Mesenteric fat pad (tissue), 1 donor: ENCODE data around the gene CDC25B. TPM values are rescaled to one million over a fixed set of nuclear protein-coding genes. Genes with fewer than 3 reads are reported as not detected.
"Not testable (repeated sequence)": the region's sequence is repeated elsewhere in the genome, so short reads cannot be mapped to it uniquely, and the experiment has no call there.

Experiments used
- DNase-seq: peaks from one replicate; pipeline ENCODE4 v3.0.0-alpha.2; 2020; ENCODE audit warnings: low spot score
- total RNA-seq: library from RNA; stranded (reverse); fragmentation: NEBNext Ultra II Directional; extraction: Animal tissue kit (Norgen Biotek cat#: 25700); gene quantifications from one replicate; pipeline ENCODE4 v1.2.1, GENCODE V29; 2021
- donor health status: DM: yes; HTN: yes; CAD: no.

The CDC25B gene
- total RNA-seq, 1 donor from 2014 or later, result 18.0 TPM

DNA sequence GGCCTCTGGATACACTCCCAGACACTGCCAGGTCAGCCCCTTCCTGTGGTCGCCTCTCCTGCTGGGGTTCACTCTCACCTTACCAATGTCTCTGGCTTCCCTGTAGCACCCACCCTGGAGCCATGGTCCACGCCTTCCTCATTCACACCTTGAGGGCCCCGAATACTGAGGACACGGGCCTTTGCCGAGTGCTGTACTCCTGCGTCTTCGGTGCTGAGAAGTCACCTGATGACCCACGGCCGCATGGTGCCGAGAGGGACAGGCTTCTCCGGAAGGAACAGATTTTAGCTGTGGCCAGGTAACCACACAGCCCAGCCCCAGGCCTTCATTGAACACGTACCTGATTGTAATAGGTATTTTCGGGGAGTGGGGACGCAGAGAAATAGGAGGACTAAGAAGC, 25.9 kb downstream of the CDC25B start:
- no peak for DNase-seq

DNA sequence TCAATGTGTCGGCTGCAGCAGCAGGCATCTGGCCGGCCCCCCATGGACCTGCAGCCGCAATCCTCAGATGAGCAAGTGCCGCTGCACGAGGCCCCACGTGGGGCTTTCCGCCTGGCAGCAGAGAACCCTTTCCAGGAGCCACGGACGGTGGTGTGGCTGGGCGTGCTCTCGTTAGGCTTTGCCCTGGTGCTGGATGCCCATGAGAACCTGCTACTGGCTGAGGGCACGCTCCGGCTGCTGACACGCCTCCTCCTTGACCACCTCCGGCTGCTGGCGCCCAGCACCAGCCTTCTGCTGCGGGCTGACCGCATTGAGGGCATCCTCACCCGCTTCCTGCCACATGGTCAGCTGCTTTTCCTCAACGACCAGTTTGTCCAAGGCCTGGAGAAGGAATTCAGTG, 27.8 kb downstream of the CDC25B start:
- no peak for DNase-seq

GRCh38 chr20:3825526-3825925, 29.4 kb downstream of the CDC25B start:
- DNase-seq, result no peak

DNA sequence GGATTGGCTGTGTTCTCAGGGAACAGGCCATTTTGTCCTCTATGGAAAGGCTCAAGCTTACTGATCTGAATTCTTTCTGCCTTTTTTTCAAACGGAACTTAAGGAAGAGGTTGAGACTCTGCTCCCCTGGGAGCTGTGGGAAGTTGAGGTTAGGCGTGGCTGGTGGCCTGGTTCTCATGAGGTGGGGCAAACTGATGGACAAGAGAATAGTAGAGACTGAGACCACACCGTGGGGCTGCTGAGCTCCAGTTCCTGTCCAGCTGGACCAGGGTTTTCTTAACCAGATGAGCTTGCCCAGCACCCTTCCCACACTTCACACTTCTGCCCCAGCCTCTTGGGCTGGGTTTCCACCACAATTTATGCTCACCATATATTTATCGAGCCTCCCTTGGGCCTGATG, 30.3 kb downstream of the CDC25B start:
- no peak for DNase-seq

GRCh38 chr20:3828798-3829197, 32.7 kb downstream of the CDC25B start:
- no peak for DNase-seq

GRCh38 chr20:3829891-3830290, 33.8 kb downstream of the CDC25B start:
- DNase-seq, result not testable (repeated sequence)

GRCh38 chr20:3836132-3836531, 40.0 kb downstream of the CDC25B start:
- no peak for DNase-seq

DNA sequence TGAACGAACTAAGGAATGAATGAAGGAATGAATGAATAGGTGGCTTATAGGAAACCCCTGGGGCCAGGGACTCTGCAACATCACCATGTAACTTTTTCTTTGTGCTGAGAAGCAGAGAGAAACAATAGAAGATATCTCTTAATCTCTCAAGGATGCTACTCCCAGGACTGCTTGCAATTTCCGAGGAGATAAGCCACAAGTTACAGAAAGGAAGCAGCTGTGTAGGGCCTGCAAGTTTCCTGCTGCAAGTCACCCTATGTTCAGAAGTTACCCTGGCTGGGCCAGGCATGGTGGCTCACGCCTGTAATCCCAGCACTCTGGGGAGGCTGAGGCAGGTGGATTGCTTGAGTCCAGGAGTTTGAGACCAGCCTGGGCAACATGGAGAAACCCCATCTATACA, 43.2 kb downstream of the CDC25B start:
- DNase-seq, result no peak

DNA sequence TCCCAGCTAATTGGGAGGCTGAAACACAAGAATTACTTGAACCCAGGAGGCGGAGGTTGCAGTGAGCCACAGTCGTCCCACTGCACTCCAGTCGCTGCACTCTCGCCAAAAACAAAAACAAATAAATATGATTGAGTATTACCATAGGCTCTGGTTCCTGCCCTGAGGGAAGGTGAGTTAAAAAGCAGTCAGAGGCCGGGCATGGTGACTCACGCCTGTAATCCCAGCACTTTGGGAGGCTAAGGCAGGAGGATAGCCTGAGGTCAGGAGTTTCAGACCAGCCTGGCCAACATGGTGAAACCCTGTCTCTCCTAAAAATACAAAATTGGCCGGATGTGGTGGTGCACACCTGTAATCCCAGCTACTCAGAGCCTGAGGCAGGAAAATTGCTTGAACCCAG, 44.1 kb downstream of the CDC25B start:
- not testable (repeated sequence) for DNase-seq

DNA sequence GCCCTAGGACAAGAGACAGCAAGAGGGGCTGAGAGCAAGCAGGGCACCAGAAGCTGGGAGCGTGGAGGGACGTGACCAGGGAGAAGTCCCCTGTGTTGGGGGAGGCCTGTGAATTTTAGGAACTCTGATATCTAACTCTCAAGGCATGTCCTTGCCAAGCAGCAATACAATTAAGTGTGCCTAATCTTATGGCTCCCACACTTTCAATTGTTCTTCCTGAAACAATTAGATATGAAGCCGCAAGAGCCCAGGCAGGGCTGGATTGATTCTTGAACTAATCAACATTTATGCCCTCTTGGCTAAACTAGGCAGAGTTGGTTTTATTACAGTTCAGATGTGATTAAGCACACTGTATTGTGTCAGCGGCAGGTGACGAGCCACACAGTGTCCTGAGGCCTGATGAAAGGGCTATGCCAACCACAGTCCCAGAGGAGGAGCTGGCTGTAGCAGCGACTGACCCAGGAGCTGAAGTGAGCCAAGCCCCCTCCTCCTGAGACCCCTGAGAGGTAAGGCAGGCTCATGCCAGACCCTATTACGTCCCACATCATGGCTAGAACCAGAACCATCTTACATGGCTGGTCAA, 46.3 kb downstream of the CDC25B start:
- DNase-seq, result no peak

GRCh38 chr20:3843490-3843889, 47.4 kb downstream of the CDC25B start:
- no peak for DNase-seq

GRCh38 chr20:3843990-3844619, 48.0 kb downstream of the CDC25B start:
- DNase-seq, result not testable (repeated sequence)

GRCh38 chr20:3846378-3846739, 50.2 kb downstream of the CDC25B start:
- no peak for DNase-seq

- DNase-seq, result peak; percentile 98
These were observed 50.8 kb downstream of the CDC25B start, which contains the start of gene MAVS for GRCh38 chr20:3846740-3847428. Gene MAVS (plus strand): TSS chr20:3846834. CDS start chr20:3854625, 7,791 bp downstream.

GRCh38 chr20:3847429-3847940, 51.4 kb downstream of the CDC25B start:
- DNase-seq, result no peak

DNA sequence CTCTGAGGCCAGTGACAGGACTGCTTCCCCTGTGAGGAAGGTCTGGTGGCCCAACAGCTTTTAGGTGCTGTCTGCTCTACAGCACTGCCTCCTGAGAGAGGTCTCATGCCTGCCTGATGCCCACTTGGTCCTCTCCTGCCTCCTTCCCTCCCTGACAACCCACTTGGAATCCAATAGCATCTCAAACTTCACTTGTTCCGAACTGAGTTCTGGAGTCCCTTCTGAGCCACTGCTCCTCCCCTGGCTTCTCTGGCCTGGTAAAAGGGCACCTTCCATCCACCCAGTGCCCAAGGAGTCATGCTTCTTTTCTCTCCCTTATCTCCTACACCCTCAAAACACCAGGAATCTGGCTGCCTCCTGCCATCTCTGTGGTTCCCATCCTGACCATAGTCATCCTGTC, 52.5 kb downstream of the CDC25B start:
- no peak for DNase-seq

- DNase-seq, result no peak
These were observed 58.4 kb downstream of the CDC25B start for GRCh38 chr20:3854462-3854871.

Other genes starting within 250 kb of the CDC25B start
- gene GFRA4, start 132.9 kb upstream of the CDC25B start, total RNA-seq, result not detected
- gene ADAM33, start 114.3 kb upstream of the CDC25B start, total RNA-seq, result 30.7 TPM
- gene SIGLEC1, start 83.7 kb upstream of the CDC25B start, total RNA-seq, result 45.1 TPM
- 28.0 TPM for gene HSPA12B, start 63.6 kb upstream of the CDC25B start, total RNA-seq
- 37.5 TPM for gene ADISSP, start 28.6 kb upstream of the CDC25B start, total RNA-seq
- not detected for gene SPEF1, start 14.9 kb upstream of the CDC25B start, total RNA-seq
- 97.3 TPM for gene CENPB, start 9.6 kb upstream of the CDC25B start, total RNA-seq
- gene AP5S1, start 24.2 kb downstream of the CDC25B start, total RNA-seq, result 13.2 TPM
- 43.5 TPM for gene MAVS, start 50.5 kb downstream of the CDC25B start, total RNA-seq
- 31.1 TPM for gene PANK2, start 93.1 kb downstream of the CDC25B start, total RNA-seq
- 17.3 TPM for gene RNF24, start 219.2 kb downstream of the CDC25B start, total RNA-seq